A673 (cell line): ENCODE measurements around the gene VTCN1. TPM values are rescaled to one million over a fixed set of nuclear protein-coding genes. Genes with fewer than 3 reads are reported as not detected.

ENCODE experiments used
- BruUV-seq: library from RNA; stranded (reverse); fragments of 400-500 nt; replicated peaks from 2 replicates; lab custom pipeline; 2021; lab: Mats Ljungman, UMichigan
- CTCF ChIA-PET: fragments of 300-600 bp; sonication (Branson Sonifier 250); formaldehyde crosslinking; loops from one replicate; lab custom pipeline; 2022; ENCODE audit warnings: antibody characterized with exemption; lab: Charles Lee
- POLR2A ChIA-PET: fragments of 300-600 bp; sonication (Branson Sonifier 250); formaldehyde crosslinking; loops from one replicate; lab custom pipeline; 2022; ENCODE audit warnings: antibody characterized with exemption; ENCODE audit not compliant: low non-redundant PET; lab: Charles Lee
- DNase-seq: peaks from one replicate; pipeline ENCODE4 v3.0.0-alpha.2; 2015; ENCODE audit warnings: low spot score
- H3K27ac ChIP-seq: fragments of 200-600 bp; sonication (generic); 2 replicates; pipeline ENCODE4 v1.5.1; 2016; ENCODE audit warnings: mixed run types, low read depth, mild to moderate bottlenecking, mixed read lengths, antibody characterized with exemption, low read length; ENCODE audit not compliant: poor library complexity, severe bottlenecking
- H3K27me3 ChIP-seq: fragments of 200-600 bp; sonication (generic); replicated peaks from 2 replicates; pipeline ENCODE4 v1.6.1; 2017; ENCODE audit warnings: mixed run types, low read depth, mild to moderate bottlenecking, mixed read lengths, antibody characterized with exemption, low read length; ENCODE audit not compliant: insufficient read depth, poor library complexity
- H3K36me3 ChIP-seq: fragments of 200-600 bp; sonication (generic); 2 replicates; pipeline ENCODE4 v1.6.1; 2016; ENCODE audit warnings: mixed run types, mild to moderate bottlenecking, mixed read lengths, antibody characterized with exemption, low read length; ENCODE audit not compliant: insufficient read depth, poor library complexity, severe bottlenecking
- H3K4me1 ChIP-seq: fragments of 200-600 bp; sonication (generic); 2 replicates; pipeline ENCODE4 v1.6.1; 2017; ENCODE audit warnings: mixed run types, mild to moderate bottlenecking, mixed read lengths, antibody characterized with exemption, low read length; ENCODE audit not compliant: insufficient read depth, poor library complexity, severe bottlenecking
- H3K4me3 ChIP-seq: fragments of 200-600 bp; sonication (generic); 2 replicates; pipeline ENCODE4 v1.5.1; 2016; ENCODE audit warnings: low read depth, mixed run types, mild to moderate bottlenecking, mixed read lengths, low read length; ENCODE audit not compliant: poor library complexity, severe bottlenecking
- H3K9me3 ChIP-seq: fragments of 200-600 bp; sonication (generic); 2 replicates; pipeline ENCODE4 v1.6.1; 2016; ENCODE audit warnings: mixed run types, low read depth, mild to moderate bottlenecking, mixed read lengths, antibody characterized with exemption, low read length; ENCODE audit not compliant: poor library complexity, severe bottlenecking
- EZH2 ChIP-seq: fragments of 200-600 bp; sonication (generic); IDR thresholded peaks from 2 replicates; pipeline ENCODE4 v1.6.1; 2017; ENCODE audit warnings: borderline replicate concordance, low read depth, mild to moderate bottlenecking, mixed read lengths, antibody characterized with exemption, low read length; ENCODE audit not compliant: poor library complexity, severe bottlenecking
- intact Hi-C: fragments of 100-400 bp; cut with micrococcal nuclease; formaldehyde crosslinking; loops from one replicate; pipeline ENCODE4 v1.10.0; 2022; ENCODE audit not compliant: unreplicated experiment
- total RNA-seq: library from RNA; stranded (reverse); gene quantifications from 2 replicates; pipeline ENCODE4 v1.2.3, GENCODE V29; 2021
- TF ChIP-seq, protein P1 (sequence below): fragments of 300-800, 200-600 bp; sonication (generic); conservative IDR thresholded peaks from 2 replicates; pipeline ENCODE4 v1.5.1; 2017; ENCODE audit warnings: low read depth, mild to moderate bottlenecking, antibody characterized with exemption, low read length, moderate library complexity, mixed read lengths

Gene VTCN1
- total RNA-seq, 1 experiment from 2014 or later: not detected

- no peaks in the 10 kb centered on the region for H3K27me3 ChIP-seq
- H3K4me1 ChIP-seq: no peaks in the 10 kb centered on the region
- intact Hi-C loops: no loop called here
- TF ChIP-seq EZH2: no peak
- TF ChIP-seq, protein P1, sequence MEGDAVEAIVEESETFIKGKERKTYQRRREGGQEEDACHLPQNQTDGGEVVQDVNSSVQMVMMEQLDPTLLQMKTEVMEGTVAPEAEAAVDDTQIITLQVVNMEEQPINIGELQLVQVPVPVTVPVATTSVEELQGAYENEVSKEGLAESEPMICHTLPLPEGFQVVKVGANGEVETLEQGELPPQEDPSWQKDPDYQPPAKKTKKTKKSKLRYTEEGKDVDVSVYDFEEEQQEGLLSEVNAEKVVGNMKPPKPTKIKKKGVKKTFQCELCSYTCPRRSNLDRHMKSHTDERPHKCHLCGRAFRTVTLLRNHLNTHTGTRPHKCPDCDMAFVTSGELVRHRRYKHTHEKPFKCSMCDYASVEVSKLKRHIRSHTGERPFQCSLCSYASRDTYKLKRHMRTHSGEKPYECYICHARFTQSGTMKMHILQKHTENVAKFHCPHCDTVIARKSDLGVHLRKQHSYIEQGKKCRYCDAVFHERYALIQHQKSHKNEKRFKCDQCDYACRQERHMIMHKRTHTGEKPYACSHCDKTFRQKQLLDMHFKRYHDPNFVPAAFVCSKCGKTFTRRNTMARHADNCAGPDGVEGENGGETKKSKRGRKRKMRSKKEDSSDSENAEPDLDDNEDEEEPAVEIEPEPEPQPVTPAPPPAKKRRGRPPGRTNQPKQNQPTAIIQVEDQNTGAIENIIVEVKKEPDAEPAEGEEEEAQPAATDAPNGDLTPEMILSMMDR: no peak
- no peak for DNase-seq
- H3K36me3 ChIP-seq: no peaks in the 10 kb centered on the region
- no peak overlapping the region for H3K4me3 ChIP-seq
- no peak overlapping the region for H3K27ac ChIP-seq
- CTCF ChIA-PET: no interaction called here
- BruUV-seq: no TSS peak
- POLR2A ChIA-PET: no interaction called here
- no peaks in the 10 kb centered on the region for H3K9me3 ChIP-seq
Measured at GRCh38 chr1:117232531-117232930, 21.8 kb upstream of the VTCN1 start.

DNA sequence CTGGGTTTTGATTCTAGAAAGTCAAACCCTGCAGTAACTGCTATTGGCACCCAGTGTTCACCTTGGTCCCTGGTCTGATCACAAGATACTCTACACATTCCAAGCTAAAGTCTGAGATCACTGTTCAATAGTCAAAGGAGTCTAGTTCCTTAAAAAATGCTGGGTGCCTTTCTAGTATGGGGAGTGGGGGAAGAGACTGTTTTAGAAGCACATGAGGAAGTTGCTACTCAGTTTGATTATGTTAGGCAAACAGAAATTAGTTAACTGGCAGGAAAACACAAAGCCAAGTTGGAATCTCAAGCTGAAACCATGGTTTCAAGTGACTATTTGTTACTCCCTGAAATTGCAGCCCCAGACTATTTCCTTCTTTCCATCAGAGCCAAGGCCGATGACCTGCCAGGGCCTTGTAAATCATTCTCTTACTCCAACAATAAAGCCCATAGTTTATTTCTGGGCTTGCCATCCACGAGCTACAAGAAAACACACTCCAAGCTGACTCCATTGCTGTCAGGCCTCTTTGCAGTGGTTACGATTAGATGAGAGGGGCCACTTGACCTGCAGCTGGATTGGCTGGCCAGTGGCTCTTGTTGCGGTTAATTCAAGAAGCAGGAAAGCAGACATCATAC is 21.1 kb upstream of the VTCN1 start:
- Histone ChIP-seq H3K9me3 (no peaks in the 10 kb centered on the region), H3K27ac (no peak overlapping the region), H3K4me3 (no peak overlapping the region), H3K4me1 (no peaks in the 10 kb centered on the region), H3K27me3 (no peaks in the 10 kb centered on the region), H3K36me3 (no peaks in the 10 kb centered on the region)
- no peak for DNase-seq
- TF ChIP-seq EZH2: no peak
- TF ChIP-seq, protein P1: no peak
- POLR2A ChIA-PET: no interaction called here
- BruUV-seq: no TSS peak
- intact Hi-C loops: no loop called here
- CTCF ChIA-PET: no interaction called here

GRCh38 chr1:117231312-117231711 is 20.6 kb upstream of the VTCN1 start:
- Histone ChIP-seq H3K4me3 (no peak overlapping the region), H3K36me3 (no peaks in the 10 kb centered on the region), H3K27ac (no peak overlapping the region), H3K9me3 (no peaks in the 10 kb centered on the region), H3K27me3 (no peaks in the 10 kb centered on the region), H3K4me1 (no peaks in the 10 kb centered on the region)
- no peak for TF ChIP-seq EZH2
- TF ChIP-seq, protein P1: no peak
- POLR2A ChIA-PET: no interaction called here
- intact Hi-C loops: no loop called here
- CTCF ChIA-PET: no interaction called here
- DNase-seq: no peak
- BruUV-seq: no TSS peak
